ENCODE measurements around the gene TBX18.

TBX18 gene

DNA sequence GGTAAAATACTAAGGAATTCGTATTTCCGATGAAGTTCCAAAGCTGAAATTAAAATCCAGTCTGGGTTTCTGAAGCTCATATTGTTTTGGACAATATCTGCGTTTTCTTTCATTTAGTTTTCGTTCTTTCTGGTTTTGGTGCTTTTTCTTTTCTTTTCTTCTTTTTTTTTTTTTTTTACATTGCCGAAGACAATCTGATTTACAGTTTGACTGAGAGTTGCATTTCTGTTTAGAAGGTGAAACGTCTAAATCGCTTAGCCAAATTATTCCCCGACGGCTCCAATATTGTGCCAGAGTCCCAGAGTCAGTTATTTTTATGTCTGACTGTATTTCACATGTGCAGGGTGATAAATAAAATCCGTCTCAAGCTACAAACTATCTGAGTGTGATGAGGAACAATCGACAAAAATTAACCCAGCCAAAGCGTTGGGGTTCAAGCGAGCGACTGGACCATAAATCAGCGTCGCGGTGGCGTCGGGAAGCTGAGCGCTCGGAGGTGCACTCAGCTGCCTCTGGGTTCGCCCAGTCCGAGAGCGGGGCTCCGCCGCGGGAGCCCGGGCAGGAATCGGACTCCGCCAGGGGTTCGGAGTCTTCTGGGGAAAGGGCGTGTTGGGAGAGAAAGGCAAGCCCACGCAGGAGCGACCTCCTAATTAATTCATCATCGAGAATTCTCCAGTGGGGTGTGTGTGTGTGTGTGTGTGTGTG, 8.2 kb upstream of the TBX18 start:
- no peak for DNase-seq (ENCODE audit: low read depth in 2 of 2)

DNA sequence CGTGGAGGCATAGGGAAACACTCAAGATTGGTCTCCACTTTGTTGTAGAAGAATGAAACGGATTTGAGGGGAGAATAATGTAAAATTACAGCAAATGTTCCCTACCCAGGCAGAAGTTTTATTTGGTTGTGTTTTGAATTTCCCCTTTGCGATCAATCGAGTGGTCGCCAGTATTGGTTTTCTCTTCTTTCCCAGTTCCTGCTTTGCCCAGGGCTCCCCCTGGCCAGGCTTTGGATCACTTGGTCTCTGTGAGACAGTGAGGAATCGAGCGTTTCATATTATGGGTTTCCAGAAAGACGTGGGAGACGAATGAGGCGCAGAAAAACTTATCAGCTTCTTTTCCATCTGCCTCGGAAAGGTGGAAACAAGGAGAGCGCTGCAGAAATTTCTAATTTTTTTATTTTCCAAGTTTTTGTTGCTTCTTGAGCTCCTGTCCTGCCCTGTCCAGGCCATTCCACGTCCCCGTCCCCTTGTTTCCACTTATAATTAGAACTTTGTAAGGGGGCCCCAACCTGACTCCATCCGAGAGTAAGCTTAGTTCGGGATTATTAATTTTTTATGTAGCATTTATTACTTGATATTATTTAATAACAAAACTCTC, 7.5 kb upstream of the TBX18 start:
- DNase-seq (ENCODE audit: low read depth in 2 of 2) = no peak

DNA sequence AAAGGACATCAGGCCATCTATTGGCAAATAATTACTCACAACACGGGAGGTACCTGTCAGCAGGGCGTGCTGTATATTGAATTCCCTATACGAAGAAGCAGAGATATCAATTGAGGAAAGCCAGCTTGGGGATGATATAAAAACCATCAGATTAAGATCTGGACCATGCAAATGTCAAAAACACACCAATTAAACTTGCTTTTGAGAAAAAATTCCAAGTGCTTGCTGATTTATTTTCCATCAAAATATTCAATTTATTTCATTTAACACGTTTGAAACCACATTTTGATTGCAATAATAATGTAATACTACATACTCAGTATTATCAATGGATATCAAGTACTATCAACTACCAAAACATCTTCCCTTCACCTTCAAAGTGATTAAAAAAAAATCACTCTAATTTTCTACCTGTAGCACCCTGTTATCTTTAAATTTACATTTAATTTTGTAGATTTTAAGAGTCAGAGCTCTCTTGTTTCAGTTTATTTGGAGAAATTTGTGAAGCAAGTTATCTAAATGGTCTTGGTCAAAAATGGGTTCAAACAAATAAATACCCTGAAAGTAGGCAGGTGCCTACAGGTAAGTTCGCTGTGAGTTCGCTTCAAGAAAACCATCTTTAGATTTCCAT, 6.8 kb upstream of the TBX18 start:
- DNase-seq (ENCODE audit: low read depth in 2 of 2) = no peak

DNA sequence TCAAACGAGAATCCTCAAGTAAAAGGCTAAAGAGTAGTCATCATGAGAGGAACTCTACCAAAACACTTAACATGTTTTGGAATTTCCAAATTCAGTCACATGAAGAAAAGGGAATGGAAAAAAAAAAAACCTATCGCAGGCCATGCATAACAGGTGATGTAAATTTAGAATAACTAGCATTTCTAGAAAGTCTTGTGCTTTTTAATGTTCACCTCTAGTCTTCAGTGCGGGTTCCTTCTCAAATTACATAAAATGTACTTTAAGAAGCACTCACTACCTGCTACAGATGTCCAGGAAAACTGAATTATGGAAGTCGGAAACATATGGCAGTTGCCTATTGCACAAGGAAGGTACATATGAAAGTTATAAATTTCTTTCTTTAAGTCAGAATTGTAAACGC, 6.1 kb upstream of the TBX18 start:
- DNase-seq (ENCODE audit: low read depth in 2 of 2) = no peak

DNA sequence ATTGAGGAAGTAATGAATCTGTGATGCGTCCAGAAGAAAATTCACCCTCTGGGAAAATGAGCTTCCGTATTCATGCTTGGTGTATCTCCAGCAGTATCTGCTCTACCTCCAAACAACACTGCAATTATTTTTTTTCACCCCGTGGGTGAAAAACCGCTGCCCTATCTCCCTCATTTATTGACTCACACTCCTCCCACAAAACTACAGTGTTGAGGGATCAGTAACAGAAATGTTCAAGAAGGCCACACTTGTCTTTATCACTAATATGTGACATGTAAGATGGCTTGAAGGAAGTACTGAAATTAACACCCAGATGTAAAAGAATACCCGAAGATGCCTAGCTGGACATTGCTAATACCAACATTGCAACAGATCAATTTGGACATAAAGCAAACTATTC, 4.9 kb upstream of the TBX18 start:
- no peak for DNase-seq (ENCODE audit: low read depth in 2 of 2)

DNA sequence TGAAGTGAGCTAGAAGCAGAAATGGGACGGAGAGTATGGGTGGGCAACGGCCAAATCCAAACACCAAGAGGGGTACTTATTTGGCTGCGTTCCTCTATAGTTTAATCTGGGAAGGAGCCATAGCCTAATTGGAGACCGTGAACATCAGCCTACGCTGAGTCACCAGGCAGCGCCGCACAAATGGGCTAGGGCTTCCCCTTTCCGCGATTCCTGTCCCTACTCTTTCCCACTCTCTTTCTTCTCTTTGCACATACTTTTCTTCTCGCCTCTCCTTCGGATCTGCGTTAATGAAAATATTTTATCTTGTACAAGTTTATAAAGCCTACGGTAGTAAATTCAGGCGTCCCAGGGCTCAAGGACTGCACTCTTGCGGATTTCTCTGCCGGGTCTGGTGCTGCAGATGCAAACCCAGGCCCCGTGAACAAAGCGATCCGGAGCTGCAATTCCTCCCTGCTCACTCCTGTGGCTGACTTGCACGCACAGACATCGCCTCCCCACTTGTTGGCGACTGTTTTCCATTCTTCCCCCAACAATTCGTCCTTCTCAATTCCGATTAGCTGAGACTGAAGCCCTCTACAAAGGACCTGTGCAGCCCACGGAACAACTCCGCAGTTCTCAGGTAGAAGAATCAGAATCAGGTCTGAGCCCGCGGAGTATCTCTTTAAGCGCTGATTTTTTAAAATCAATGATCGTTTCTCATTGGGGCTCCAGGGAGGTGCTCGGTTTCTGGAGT, 4.2 kb upstream of the TBX18 start:
- DNase-seq (ENCODE audit: low read depth in 2 of 2) = no peak

DNA sequence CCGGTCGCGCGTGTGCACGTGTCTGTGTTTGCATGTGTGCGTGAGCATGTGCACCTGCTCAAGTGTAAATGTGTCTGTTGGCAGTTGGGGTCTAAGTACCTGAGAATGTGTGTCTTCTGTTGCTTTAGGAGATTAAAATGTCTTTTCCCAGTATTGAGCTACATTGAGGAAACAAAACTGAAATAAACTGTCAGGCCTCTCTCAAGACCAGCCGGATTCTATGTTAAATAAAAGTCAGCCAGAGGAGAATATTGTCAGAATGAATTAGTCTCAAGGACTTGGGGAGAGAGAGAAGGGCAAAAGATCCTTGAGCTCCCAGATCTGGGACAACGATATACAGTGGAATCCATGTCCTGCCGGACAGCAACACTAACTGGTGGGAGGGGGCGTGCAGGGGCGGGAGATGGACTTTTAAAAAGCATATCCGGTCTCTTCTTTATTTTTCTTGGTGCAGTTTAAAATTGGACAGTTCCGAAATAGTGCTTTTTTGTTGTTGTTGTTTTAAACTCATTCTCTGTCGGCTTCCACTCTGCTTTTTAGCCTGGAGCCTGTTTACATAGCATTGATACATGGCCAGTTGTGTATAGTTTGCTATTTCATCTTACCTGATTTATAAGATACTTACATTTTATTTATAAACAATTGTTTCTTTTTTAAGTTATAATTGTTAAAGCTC, 3.3 kb upstream of the TBX18 start:
- DNase-seq (ENCODE audit: low read depth in 2 of 2) = no peak

DNA sequence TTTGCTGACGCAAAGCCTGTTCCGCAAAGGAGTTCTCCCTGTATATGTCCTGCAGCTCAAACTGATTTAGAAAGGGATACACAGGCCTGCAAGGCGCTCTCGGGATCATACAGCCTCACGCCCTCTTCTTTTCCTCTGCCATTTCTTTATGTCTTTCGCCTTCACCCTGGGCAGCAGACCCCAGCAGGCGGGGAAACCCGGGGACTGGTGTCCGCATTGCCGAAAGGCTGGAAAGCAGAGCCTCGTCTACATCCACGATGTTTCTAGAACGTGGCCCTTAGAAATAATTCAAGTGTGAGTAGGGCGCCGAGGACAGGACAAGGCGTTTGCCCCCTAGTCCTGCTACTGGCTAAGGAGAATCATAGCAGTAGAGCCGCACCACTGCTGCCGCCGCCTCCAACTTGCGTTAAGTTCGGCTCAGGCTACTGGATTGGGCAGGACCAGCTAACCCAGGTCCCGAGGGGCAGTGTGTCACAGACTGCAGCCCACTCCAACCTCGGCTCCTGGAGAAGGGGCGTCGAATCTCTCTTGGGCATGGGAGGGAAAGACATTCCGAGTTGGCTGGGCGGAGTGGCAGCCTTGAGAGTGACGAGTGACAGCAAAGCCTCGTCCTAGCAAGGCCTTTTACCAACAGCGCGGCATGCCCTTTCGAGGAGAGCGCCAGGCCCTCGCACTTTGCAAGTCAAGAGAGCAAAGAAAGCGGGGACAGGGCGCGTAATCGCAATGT, 2.6 kb upstream of the TBX18 start:
- no peak for DNase-seq (ENCODE audit: low read depth in 2 of 2)

DNA sequence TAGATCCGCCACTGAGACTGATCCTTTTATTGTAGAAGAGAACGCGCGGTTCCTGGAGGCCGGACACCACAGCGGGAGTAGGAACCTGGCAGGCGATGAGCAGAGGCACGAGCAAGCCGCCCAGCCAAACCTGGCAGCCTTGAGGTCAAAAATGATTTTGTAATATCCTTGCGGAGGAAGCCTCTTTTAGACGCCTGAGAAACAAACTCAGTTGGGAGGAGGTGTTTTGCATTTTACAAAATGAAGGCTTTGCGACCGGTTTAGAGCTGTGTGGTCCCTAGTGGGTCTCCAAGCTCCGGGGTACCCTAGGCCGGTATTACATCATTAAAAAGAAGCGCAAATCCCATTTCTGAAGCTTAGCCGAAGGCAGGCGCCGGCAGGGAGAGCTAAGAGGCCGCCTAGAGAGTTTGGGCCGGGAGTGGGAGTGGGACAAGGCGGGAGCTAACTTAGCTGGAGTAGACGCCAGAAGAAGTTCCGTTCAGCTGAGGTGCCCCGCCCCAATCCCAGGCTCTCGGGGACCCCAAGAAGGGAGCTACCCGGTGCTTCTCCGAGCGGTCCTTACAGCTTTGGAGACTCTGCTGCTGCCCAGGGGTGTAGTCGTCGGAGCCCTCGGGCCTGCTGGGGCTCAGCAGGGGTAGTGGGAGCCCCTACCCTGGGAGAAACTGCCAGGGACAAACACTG, 1.9 kb upstream of the TBX18 start:
- no peak for DNase-seq (ENCODE audit: low read depth in 2 of 2)

DNA sequence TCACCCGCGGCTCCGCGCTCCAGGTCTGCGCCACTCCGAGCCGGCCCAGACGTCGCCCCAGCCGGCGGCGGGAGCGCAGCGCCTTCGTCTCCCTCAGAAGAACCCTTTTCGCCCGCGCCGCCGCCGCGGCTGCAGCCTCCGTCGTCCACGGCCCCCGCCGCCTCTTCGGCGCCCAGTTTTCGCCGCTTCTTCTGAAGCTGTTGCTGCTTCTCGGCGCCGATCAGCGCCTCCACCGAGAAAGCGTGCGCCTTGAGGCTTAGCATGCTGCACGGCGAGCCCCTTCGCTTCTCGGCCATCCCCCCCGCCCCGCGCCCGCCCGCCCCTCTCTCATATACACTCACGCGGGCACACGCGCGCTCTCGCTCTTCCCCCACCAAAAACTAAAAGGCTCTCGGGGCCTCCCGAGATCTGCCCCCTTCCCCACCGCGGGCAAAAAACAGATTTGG, 489 bp downstream of the TBX18 start:
- DNase-seq (ENCODE audit: low read depth in 2 of 2) = no peak

DNA sequence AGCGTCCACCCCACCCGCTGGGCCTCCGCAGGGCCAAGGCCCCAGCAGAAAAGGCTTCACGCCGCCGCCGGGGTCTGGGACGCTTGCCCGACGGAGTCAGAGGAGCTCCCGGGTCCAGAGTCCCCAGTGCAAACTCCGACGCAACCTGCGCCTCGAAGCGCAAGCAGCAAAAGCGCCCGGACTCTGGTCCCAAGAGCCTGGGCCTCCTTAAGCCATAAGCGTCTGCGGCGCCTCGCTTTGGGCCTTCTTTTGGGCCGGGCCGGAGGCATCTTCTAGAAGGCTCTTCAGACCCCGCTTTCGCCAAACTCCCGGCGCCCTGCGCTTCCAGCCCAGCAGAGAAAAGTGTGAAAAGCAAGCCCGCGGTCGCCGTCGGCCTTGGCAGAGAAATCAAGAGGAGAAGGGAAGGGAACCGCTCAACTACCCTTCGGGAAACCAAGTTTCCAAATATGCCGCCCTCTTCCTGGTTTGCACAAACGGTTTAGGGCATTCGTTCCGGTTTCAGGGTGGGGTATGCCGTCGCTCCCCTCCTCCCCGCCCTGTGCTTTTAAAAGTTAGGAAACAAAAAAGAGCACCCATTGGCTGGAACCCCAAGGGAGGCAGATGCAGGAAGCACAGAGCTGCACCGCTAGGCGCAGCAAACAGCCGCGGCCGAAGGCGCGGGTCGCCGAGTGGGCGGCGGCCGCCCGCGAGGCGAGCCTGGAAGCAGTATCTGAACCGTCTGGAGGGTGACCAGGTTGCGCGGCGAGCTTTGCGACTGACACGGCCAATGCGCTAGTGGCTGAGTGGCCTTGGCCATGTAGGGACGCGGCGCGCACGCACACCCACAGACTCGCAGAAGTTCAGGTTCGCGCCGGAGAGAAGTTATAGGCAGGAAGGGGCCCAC, 1.2 kb downstream of the TBX18 start:
- DNase-seq (ENCODE audit: low read depth in 2 of 2) = no peak

DNA sequence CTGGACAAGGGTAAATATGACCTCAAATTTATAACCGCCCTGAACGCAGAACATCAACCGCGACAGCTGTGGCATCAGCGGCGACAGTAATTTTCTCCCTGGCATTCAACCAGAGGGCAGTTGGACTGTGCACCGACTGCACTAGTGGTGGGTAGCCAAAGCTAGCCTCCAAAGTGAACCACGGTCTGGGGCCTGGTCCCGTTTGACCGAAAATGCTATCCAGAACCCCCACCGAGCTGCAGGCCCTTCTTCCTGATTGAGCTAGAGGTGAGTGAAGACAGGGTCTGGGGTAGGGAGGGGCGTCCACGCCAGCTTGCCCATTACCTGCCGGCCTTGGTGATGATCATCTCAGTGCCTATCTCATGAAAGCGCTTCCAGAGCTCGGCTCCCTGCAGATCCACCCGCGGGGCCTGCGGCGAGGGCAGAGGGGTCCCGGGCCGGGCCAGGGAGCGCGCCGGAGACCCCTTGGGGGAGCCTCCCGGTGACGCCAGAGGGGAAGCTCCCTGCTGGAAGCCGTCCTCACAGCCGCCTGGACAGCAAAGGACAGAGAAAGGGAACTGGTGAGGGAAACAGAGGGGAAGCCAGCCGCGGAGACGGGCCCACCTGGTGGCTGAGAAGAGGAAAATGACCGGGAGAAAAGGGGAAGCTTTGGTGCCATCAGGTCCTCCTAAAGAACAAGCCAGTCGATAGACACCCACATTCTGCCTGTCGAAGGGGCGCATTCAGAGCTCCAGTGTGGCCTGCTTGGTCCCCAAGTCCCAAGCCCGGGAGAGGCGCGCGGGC, 2.0 kb downstream of the TBX18 start:
- no peak for DNase-seq (ENCODE audit: low read depth in 2 of 2)

DNA sequence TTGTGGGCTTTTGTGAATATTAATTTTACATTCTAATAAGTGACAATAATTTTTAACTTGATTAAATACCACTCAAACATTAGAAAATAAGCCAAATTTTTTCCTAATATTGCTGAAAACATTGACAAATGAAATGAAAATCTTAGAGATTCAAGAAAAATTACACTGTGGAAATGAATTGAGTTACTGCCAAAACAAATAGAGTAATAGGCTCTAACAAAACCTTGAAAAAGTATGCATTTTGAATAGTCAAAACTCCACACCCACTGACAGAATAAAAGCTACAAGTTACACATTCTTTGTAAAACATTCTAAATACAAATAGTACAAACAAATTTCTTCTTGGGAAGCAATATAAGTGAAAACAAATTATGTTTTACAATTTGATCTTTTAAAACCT, 5.9 kb downstream of the TBX18 start:
- no peak for DNase-seq (ENCODE audit: low read depth in 2 of 2)

DNA sequence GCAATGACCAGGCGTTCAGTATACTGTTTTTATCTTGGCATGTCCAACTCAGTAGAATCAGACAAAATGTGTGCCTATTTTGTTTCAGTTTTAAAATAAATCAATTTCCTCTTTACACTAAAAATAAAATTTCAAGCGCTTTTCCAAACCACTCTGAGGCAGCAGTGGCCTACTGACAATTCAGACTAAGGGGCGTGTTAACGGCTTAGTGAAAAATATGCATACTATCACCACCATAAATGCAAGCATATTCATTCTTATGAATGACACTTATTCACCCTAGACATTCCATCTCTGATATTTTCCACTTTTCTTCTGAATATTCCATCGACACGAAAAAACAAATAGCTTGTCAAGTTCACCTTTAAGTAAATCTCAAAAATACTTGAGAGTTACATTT, 7.5 kb downstream of the TBX18 start:
- no peak for DNase-seq (ENCODE audit: low read depth in 2 of 2)

DNA sequence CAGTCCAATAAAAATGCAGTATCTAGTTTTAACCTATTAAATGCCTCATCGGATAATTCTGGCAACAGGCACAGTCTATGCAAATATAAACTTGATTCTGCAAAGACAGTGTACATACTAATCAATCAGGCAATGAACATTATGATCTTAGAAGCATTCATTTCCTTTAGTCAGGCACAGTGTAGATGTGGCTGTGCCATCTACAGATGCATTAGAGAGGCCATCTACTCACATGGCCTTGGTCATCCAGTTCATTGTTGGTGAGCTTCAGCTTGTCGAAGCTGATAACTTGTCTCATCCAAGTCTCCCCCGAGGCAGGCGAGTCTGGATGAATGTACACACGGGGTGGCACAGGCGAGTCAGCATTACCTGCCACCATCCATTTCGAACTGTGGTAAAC, 7.9 kb downstream of the TBX18 start:
- no peak for DNase-seq (ENCODE audit: low read depth in 2 of 2)

DNA sequence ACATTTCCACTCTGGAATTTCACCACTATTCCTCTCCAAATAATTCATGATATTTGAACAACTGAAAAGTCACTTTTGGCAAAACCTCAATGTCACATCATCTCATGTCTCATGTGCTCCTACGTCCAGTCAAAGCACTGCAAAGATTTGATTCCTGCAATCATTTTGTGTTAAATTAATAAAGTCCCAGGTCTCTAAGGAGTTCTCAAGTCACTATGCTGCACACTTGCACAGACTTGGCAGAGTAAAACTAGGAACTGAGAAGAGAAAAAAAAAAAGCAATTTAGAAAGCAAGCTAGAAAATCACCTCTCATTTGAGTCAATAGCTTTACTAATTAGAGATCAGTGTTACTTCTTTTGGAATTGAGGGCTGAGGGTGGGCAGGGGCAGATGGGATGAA, 11.2 kb downstream of the TBX18 start:
- DNase-seq (ENCODE audit: low read depth in 2 of 2) = no peak

DNA sequence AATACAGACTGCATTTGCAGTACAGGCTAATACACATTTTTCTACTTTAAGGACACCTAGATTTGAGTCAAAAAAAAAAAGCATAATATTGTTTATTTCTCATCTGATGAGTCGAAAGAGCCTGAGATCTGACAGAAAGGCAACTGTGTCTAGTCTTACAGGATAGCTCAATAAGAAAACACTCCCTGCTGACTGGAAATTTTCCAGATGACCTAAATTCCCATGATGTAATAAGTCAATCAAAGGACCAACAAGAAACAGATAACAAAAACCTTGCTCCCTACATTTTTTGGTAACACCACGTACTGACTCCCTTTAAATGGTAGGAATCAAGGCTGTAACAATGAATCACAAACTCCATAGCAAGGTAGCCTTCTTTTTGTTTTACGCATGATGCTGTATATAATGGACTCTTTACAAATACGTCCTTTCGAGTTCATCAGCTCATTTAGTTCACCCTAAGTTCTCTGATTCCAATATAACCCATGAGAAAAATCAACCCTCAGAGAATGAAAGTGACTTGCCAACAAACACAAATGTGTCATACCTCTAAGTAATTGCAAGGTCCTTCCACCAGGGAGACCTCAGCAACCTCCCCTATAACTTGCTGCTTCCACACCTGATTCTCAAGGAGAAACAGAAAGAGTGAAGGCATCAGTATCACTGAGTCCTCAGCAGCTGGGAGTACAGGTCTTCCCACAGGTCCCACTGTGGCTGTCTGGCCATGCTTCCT, 12.1 kb downstream of the TBX18 start:
- DNase-seq (ENCODE audit: low read depth in 2 of 2) = no peak

DNA sequence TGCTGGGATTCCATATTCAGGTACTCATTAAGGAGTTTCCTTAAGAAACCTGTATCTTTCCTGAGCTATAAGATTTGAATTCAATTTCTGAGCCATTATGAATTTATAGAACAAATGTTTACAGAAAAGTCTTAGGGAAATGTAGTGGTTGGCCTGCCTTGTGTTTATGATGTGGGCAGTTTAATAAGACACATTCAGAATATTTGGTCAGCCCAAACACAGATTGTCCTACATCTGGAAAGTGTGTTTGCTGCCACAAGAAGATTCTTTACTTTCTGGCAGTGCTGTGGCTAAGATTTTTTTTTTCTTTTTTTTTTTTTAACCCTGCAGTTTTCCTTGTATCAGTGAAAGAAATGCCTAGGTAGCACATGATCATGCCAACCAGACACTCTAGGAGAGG, 15.2 kb downstream of the TBX18 start:
- DNase-seq (ENCODE audit: low read depth in 2 of 2) = no peak
